HepG2 (cell line): ENCODE data around the gene PRSS8. TPM values are rescaled to one million over a fixed set of nuclear protein-coding genes. Genes with fewer than 3 reads are reported as not detected.

Experiments
- ARHGAP35 ChIP-seq: sonication (generic); formaldehyde crosslinking; IDR thresholded peaks from 2 replicates; pipeline ENCODE4 v1.9.0; 2022; ENCODE audit warnings: mild to moderate bottlenecking, inconsistent platforms, moderate library complexity, missing genetic modification reagents, borderline replicate concordance
- CEBPG ChIP-seq: IDR thresholded peaks from 2 replicates; pipeline ENCODE4 v1.6.1; 2016
- CREM ChIP-seq, 2 experiments: sonication (generic) in 1 of 2; formaldehyde crosslinking in 1 of 2; IDR thresholded peaks; 2 replicates each; pipeline versions ENCODE4 v1.4.0 to v1.6.1; 2016 to 2020; ENCODE audit warnings: antibody characterized with exemption in 1 of 2, mild to moderate bottlenecking in 1 of 2, missing genetic modification reagents in 1 of 2
- FOXJ3 ChIP-seq: sonication (generic); formaldehyde crosslinking; IDR thresholded peaks from 2 replicates; pipeline ENCODE4 v1.4.0; 2020; ENCODE audit warnings: missing genetic modification reagents, mild to moderate bottlenecking, borderline replicate concordance
- KDM1A ChIP-seq: IDR thresholded peaks from 2 replicates; pipeline ENCODE4 v1.6.1; 2016; ENCODE audit warnings: missing compliant biosample characterization
- NFYC ChIP-seq: IDR thresholded peaks from 2 replicates; pipeline ENCODE4 v1.6.1; 2016; ENCODE audit warnings: missing genetic modification reagents, missing compliant biosample characterization
- PCBP2 ChIP-seq: fragments of 200-400 bp; formaldehyde crosslinking; optimal IDR thresholded peaks from 2 replicates; pipeline ENCODE3; 2018; ENCODE audit warnings: low read length, low read depth; ENCODE audit not compliant: poor library complexity, severe bottlenecking
- XBP1 ChIP-seq: sonication (generic); formaldehyde crosslinking; IDR thresholded peaks from 2 replicates; pipeline ENCODE4 v1.5.0; 2020; ENCODE audit warnings: missing genetic modification reagents
- ZNF101 ChIP-seq: sonication (generic); formaldehyde crosslinking; IDR thresholded peaks from 2 replicates; pipeline ENCODE4 v1.4.0; 2020; ENCODE audit warnings: mild to moderate bottlenecking, low read depth, missing genetic modification reagents, borderline replicate concordance
- ZNF274 ChIP-seq: sonication (generic); formaldehyde crosslinking; IDR thresholded peaks from 2 replicates; pipeline ENCODE4 v1.5.1; 2020; ENCODE audit warnings: mild to moderate bottlenecking, missing genetic modification reagents
- ZNF382 ChIP-seq: sonication (generic); formaldehyde crosslinking; IDR thresholded peaks from 2 replicates; pipeline ENCODE4 v1.5.0; 2020; ENCODE audit warnings: missing genetic modification reagents, mild to moderate bottlenecking, borderline replicate concordance
- ZNF549 ChIP-seq: sonication (generic); formaldehyde crosslinking; IDR thresholded peaks from 2 replicates; pipeline ENCODE4 v1.5.0; 2020; ENCODE audit warnings: missing genetic modification reagents
- ZNF891 ChIP-seq: sonication (generic); formaldehyde crosslinking; IDR thresholded peaks from 2 replicates; pipeline ENCODE4 v1.5.0; 2020; ENCODE audit warnings: mild to moderate bottlenecking, missing genetic modification reagents
- polyA plus RNA-seq, 8 experiments: library from polyadenylated mRNA; depleted of rRNA in 3 of 8; stranded (reverse) in 7 of 8; unstranded in 1 of 8; fragments of >200 nt; fragmentation: Illumina TruSeq in 4 of 8; extraction: Trizol in 4 of 8; gene quantifications; 2 replicates each; pipeline versions ENCODE4 v1.2.1 to v1.2.3, GENCODE V29; 2011 to 2016; ENCODE audit warnings: low read depth in 4 of 8, missing spikeins in 1 of 8, mixed read lengths in 1 of 8; ENCODE audit not compliant: insufficient read depth in 1 of 8
- total RNA-seq, 5 experiments: library from RNA; depleted of rRNA; stranded (reverse); fragments of >200 nt; fragmentation: Illumina TruSeq; extraction: Trizol; gene quantifications; 2 replicates each; pipeline ENCODE4 v1.2.3, GENCODE V29; 2016; ENCODE audit warnings: low read depth in 1 of 5
- TF ChIP-seq, protein P1 (sequence below): sonication (generic); formaldehyde crosslinking; IDR thresholded peaks from 2 replicates; pipeline ENCODE4 v1.5.1; 2020; ENCODE audit warnings: mild to moderate bottlenecking, missing genetic modification reagents, borderline replicate concordance
- TF ChIP-seq, protein P2 (sequence below): sonication (generic); formaldehyde crosslinking; IDR thresholded peaks from 2 replicates; pipeline ENCODE4 v1.4.0; 2020; ENCODE audit warnings: missing genetic modification reagents, borderline replicate concordance
- TF ChIP-seq, protein P3 (sequence below), 2 experiments: fragments of 450-650 bp in 1 of 2; sonication (generic) in 1 of 2; formaldehyde crosslinking; IDR thresholded peaks; 2 replicates each; pipeline versions ENCODE4 v1.5.0 to v1.8.0; 2020 to 2022; ENCODE audit warnings: mild to moderate bottlenecking in 1 of 2, missing genetic modification reagents in 1 of 2

The PRSS8 gene
- total and polyA plus RNA-seq, 2 of the 13 experiments (the other 11 are each of a cell fraction or from before 2014, with no cell fraction given), result 2.6 to 7.2 TPM

- TF ChIP-seq, protein P1, sequence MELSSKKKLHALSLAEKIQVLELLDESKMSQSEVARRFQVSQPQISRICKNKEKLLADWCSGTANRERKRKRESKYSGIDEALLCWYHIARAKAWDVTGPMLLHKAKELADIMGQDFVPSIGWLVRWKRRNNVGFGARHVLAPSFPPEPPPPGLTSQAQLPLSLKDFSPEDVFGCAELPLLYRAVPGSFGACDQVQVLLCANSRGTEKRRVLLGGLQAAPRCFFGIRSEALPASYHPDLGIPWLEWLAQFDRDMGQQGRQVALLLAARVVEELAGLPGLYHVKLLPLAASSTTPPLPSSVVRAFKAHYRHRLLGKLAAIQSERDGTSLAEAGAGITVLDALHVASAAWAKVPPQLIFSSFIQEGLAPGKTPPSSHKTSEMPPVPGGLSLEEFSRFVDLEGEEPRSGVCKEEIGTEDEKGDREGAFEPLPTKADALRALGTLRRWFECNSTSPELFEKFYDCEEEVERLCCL (CRISPR knock-in tag), result 0 out of 2 replicates have a peak, but pooled peaks have one; percentile 18
- TF ChIP-seq ZNF382 (no peak), PCBP2 (no peak), ZNF101 (no peak), ARHGAP35 (CRISPR knock-in tag) (peak; percentile 49; the same call in 1 of the 2 replicates), XBP1 (CRISPR knock-in tag) (0 out of 2 replicates have a peak, but pooled peaks have one; percentile 53), ZNF274 (peak; percentile 94), KDM1A (CRISPR knock-in tag) (no peak), CEBPG (CRISPR knock-in tag) (peak; percentile 56), ZNF549 (no peak), FOXJ3 (CRISPR knock-in tag) (peak; percentile 11; the same call in 1 of the 2 replicates), CREM (IDR thresholded peaks at IDR 0.05) (peak; percentile 75), CREM (CRISPR knock-in tag; IDR thresholded peaks at IDR 0.05) (peak; percentile 58; the same call in 1 of the 2 replicates), NFYC (CRISPR knock-in tag) (peak; percentile 56; the same call in 1 of the 2 replicates), ZNF891 (peak; percentile 88)
- TF ChIP-seq, protein P2, sequence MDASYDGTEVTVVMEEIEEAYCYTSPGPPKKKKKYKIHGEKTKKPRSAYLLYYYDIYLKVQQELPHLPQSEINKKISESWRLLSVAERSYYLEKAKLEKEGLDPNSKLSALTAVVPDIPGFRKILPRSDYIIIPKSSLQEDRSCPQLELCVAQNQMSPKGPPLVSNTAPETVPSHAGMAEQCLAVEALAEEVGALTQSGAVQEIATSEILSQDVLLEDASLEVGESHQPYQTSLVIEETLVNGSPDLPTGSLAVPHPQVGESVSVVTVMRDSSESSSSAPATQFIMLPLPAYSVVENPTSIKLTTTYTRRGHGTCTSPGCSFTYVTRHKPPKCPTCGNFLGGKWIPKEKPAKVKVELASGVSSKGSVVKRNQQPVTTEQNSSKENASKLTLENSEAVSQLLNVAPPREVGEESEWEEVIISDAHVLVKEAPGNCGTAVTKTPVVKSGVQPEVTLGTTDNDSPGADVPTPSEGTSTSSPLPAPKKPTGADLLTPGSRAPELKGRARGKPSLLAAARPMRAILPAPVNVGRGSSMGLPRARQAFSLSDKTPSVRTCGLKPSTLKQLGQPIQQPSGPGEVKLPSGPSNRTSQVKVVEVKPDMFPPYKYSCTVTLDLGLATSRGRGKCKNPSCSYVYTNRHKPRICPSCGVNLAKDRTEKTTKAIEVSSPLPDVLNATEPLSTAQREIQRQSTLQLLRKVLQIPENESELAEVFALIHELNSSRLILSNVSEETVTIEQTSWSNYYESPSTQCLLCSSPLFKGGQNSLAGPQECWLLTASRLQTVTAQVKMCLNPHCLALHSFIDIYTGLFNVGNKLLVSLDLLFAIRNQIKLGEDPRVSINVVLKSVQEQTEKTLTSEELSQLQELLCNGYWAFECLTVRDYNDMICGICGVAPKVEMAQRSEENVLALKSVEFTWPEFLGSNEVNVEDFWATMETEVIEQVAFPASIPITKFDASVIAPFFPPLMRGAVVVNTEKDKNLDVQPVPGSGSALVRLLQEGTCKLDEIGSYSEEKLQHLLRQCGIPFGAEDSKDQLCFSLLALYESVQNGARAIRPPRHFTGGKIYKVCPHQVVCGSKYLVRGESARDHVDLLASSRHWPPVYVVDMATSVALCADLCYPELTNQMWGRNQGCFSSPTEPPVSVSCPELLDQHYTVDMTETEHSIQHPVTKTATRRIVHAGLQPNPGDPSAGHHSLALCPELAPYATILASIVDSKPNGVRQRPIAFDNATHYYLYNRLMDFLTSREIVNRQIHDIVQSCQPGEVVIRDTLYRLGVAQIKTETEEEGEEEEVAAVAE (CRISPR knock-in tag), result peak; percentile 84; the same call in 1 of the 2 replicates
- TF ChIP-seq, protein P3, sequence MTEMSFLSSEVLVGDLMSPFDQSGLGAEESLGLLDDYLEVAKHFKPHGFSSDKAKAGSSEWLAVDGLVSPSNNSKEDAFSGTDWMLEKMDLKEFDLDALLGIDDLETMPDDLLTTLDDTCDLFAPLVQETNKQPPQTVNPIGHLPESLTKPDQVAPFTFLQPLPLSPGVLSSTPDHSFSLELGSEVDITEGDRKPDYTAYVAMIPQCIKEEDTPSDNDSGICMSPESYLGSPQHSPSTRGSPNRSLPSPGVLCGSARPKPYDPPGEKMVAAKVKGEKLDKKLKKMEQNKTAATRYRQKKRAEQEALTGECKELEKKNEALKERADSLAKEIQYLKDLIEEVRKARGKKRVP (CRISPR knock-in tag; IDR thresholded peaks at IDR 0.05), result peak in 1 of 2 experiments; percentile 63; a peak in 2 of 4 replicates
Observed at GRCh38 chr16:31179747-31180459, 44.4 kb upstream of the PRSS8 start, which contains the start of gene FUS (continued).
